DMS79 treated with DMSO at 0.1 percent for 48 hours (cell line): Measurements from ENCODE around the gene RBM24.

Experiments used
- DNase-seq: peaks from one replicate; lab custom pipeline; 2025; lab: John Stamatoyannopoulos, UW

Gene RBM24

GRCh38 chr6:17341891-17342290 lies 60.7 kb downstream of the RBM24 start:
- no peak for DNase-seq

- no peak for DNase-seq
These were observed 62.1 kb downstream of the RBM24 start for GRCh38 chr6:17343215-17343614.
